HEK293 (cell line): ENCODE measurements around the gene LIPK.
"Not testable (repeated sequence)": the region's sequence is repeated elsewhere in the genome, so short reads cannot be mapped to it uniquely, and the experiment has no call there.

Experiments used
- ZNF138 ChIP-seq: fragments of 450-650 bp; formaldehyde crosslinking; IDR thresholded peaks from 2 replicates; pipeline ENCODE4 v1.5.1; 2016; ENCODE audit warnings: missing biosample characterization, missing genetic modification characterization, borderline replicate concordance
- ZNF529 ChIP-seq: fragments of 450-650 bp; formaldehyde crosslinking; IDR thresholded peaks from 2 replicates; pipeline ENCODE4 v1.5.1; 2017; ENCODE audit warnings: missing genetic modification characterization, missing biosample characterization; ENCODE audit not compliant: insufficient replicate concordance
- TF ChIP-seq, protein P1 (sequence below): fragments of 450-650 bp; formaldehyde crosslinking; IDR thresholded peaks from 2 replicates; pipeline ENCODE4 v1.5.1; 2016; ENCODE audit warnings: missing biosample characterization, missing genetic modification characterization
- TF ChIP-seq, protein P2 (sequence below): fragments of 450-650 bp; formaldehyde crosslinking; IDR thresholded peaks from 2 replicates; pipeline ENCODE4 v1.5.1; 2016; ENCODE audit warnings: missing biosample characterization, missing genetic modification characterization
- TF ChIP-seq, protein P3 (sequence below): fragments of 450-650 bp; formaldehyde crosslinking; IDR thresholded peaks from 2 replicates; pipeline ENCODE4 v1.5.1; 2016; ENCODE audit warnings: missing biosample characterization, missing genetic modification characterization

DNA sequence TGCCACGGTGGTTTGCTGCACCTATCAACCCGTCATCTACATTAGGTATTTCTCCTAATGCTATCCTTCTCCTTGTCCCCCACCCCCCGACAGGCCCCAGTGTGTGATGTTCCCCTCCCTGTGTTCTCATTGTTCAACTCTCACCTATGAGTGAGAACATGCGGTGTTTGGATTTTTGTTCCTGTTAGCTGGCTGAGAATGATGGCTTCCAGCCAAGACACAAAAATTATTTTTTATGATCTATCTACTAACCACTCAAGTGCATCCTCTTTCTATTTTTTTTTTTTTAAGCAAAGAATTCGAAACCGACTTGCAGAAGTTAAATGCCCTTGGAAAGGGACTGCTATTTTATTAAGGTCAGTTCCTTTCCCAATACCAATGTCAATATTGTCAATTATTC, 3.3 kb downstream of the LIPK start:
- TF ChIP-seq, protein P1, sequence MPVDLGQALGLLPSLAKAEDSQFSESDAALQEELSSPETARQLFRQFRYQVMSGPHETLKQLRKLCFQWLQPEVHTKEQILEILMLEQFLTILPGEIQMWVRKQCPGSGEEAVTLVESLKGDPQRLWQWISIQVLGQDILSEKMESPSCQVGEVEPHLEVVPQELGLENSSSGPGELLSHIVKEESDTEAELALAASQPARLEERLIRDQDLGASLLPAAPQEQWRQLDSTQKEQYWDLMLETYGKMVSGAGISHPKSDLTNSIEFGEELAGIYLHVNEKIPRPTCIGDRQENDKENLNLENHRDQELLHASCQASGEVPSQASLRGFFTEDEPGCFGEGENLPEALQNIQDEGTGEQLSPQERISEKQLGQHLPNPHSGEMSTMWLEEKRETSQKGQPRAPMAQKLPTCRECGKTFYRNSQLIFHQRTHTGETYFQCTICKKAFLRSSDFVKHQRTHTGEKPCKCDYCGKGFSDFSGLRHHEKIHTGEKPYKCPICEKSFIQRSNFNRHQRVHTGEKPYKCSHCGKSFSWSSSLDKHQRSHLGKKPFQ: 0 out of 2 replicates have a peak, but pooled peaks have one; percentile 20
- TF ChIP-seq ZNF138; ZNF529 (tag by site-specific recombination): not testable (repeated sequence)
- TF ChIP-seq, protein P2, sequence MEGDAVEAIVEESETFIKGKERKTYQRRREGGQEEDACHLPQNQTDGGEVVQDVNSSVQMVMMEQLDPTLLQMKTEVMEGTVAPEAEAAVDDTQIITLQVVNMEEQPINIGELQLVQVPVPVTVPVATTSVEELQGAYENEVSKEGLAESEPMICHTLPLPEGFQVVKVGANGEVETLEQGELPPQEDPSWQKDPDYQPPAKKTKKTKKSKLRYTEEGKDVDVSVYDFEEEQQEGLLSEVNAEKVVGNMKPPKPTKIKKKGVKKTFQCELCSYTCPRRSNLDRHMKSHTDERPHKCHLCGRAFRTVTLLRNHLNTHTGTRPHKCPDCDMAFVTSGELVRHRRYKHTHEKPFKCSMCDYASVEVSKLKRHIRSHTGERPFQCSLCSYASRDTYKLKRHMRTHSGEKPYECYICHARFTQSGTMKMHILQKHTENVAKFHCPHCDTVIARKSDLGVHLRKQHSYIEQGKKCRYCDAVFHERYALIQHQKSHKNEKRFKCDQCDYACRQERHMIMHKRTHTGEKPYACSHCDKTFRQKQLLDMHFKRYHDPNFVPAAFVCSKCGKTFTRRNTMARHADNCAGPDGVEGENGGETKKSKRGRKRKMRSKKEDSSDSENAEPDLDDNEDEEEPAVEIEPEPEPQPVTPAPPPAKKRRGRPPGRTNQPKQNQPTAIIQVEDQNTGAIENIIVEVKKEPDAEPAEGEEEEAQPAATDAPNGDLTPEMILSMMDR (tag by site-specific recombination): not testable (repeated sequence)
- TF ChIP-seq, protein P3, sequence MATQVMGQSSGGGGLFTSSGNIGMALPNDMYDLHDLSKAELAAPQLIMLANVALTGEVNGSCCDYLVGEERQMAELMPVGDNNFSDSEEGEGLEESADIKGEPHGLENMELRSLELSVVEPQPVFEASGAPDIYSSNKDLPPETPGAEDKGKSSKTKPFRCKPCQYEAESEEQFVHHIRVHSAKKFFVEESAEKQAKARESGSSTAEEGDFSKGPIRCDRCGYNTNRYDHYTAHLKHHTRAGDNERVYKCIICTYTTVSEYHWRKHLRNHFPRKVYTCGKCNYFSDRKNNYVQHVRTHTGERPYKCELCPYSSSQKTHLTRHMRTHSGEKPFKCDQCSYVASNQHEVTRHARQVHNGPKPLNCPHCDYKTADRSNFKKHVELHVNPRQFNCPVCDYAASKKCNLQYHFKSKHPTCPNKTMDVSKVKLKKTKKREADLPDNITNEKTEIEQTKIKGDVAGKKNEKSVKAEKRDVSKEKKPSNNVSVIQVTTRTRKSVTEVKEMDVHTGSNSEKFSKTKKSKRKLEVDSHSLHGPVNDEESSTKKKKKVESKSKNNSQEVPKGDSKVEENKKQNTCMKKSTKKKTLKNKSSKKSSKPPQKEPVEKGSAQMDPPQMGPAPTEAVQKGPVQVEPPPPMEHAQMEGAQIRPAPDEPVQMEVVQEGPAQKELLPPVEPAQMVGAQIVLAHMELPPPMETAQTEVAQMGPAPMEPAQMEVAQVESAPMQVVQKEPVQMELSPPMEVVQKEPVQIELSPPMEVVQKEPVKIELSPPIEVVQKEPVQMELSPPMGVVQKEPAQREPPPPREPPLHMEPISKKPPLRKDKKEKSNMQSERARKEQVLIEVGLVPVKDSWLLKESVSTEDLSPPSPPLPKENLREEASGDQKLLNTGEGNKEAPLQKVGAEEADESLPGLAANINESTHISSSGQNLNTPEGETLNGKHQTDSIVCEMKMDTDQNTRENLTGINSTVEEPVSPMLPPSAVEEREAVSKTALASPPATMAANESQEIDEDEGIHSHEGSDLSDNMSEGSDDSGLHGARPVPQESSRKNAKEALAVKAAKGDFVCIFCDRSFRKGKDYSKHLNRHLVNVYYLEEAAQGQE (tag by site-specific recombination): not testable (repeated sequence)
